Activated T-helper 1 cell treated with anti-CD3 and anti-CD28 coated beads, Interleukin-12 subunit alpha, Interleukin-12 subunit beta, Interleukin-2, Interleukin-4 antibody, amounts not matched to agents 30 ng/mL and 10 ng/mL and 1 ng/mL, durations not matched to agents 14 hours and 24 hours and 36 hours (primary cell): ENCODE data around the gene CD59. TPM values are rescaled to one million over a fixed set of nuclear protein-coding genes. Genes with fewer than 3 reads are reported as not detected.

ENCODE experiments used
- DNase-seq: peaks from one replicate; pipeline ENCODE4 v3.0.0; 2021; ENCODE audit warnings: low spot score
- H3K27ac Mint-ChIP-seq: one replicate; pipeline ENCODE4 v1.8.0; 2021; ENCODE audit warnings: mild to moderate bottlenecking, mixed read lengths
- H3K27me3 Mint-ChIP-seq: one replicate; pipeline ENCODE4 v1.8.0; 2022; ENCODE audit warnings: mild to moderate bottlenecking, moderate library complexity, mixed read lengths; ENCODE audit not compliant: insufficient read depth
- H3K36me3 Mint-ChIP-seq: one replicate; pipeline ENCODE4 v1.8.0; 2021; ENCODE audit warnings: low read depth, mixed read lengths
- H3K4me1 Mint-ChIP-seq: one replicate; pipeline ENCODE4 v1.8.0; 2021; ENCODE audit warnings: low read depth, mixed read lengths
- H3K4me3 Mint-ChIP-seq: one replicate; pipeline ENCODE4 v1.8.0; 2021; ENCODE audit warnings: mild to moderate bottlenecking, moderate library complexity, mixed read lengths
- H3K9me3 Mint-ChIP-seq: one replicate; pipeline ENCODE4 v1.8.0; 2021; ENCODE audit warnings: mixed read lengths
- intact Hi-C: fragments of 100-400 bp; cut with micrococcal nuclease; formaldehyde crosslinking; loops from one replicate; pipeline ENCODE4 v1.15.1; 2024
- total RNA-seq: library from RNA; stranded (reverse); gene quantifications from 2 replicates; pipeline ENCODE4 v1.2.3, GENCODE V29; 2022

CD59 gene
- total RNA-seq, 1 donor from 2014 or later = 143 TPM

GRCh38 chr11:33772300-33772699, 36.1 kb upstream of the CD59 start:
- peak overlapping the region; percentile 94 for H3K4me3 Mint-ChIP-seq
- no peaks in the 10 kb centered on the region for H3K9me3 Mint-ChIP-seq
- no peak for DNase-seq
- intact Hi-C loops = loop anchor here (5.0 kb wide), 3 partner anchors 50 to 515 kb away; partner anchors contain the start of gene HIPK3
- H3K27me3 Mint-ChIP-seq = peaks cover 17% of the 10 kb centered on the region
- H3K27ac Mint-ChIP-seq = no peak overlapping the region
- H3K4me1 Mint-ChIP-seq = peaks cover 37% of the 10 kb centered on the region
- H3K36me3 Mint-ChIP-seq = peaks cover 16% of the 10 kb centered on the region

GRCh38 chr11:33770236-33770635, 34.0 kb upstream of the CD59 start:
- no peak overlapping the region for H3K27ac Mint-ChIP-seq

GRCh38 chr11:33769542-33769941, 33.3 kb upstream of the CD59 start:
- no peak overlapping the region for H3K27ac Mint-ChIP-seq
- intact Hi-C loops = no loop called here
- H3K36me3 Mint-ChIP-seq = peaks cover 27% of the 10 kb centered on the region
- no peaks in the 10 kb centered on the region for H3K27me3 Mint-ChIP-seq
- H3K9me3 Mint-ChIP-seq = no peaks in the 10 kb centered on the region
- no peak overlapping the region for H3K4me3 Mint-ChIP-seq
- no peak for DNase-seq
- H3K4me1 Mint-ChIP-seq = peaks cover 22% of the 10 kb centered on the region

More at GRCh38 chr11:33770236-33770635, 34.0 kb upstream of the CD59 start:
- Mint-ChIP-seq H3K9me3 (no peaks in the 10 kb centered on the region), H3K4me1 (peaks cover 29% of the 10 kb centered on the region), H3K4me3 (no peak overlapping the region), H3K36me3 (peaks cover 24% of the 10 kb centered on the region), H3K27me3 (peaks cover 6% of the 10 kb centered on the region)
- intact Hi-C loops = loop anchor here (5.0 kb wide), 3 partner anchors 48 to 513 kb away; partner anchors contain the start of gene HIPK3
- DNase-seq = no peak

- H3K9me3 Mint-ChIP-seq = no peaks in the 10 kb centered on the region
- H3K36me3 Mint-ChIP-seq = peaks cover 39% of the 10 kb centered on the region
- intact Hi-C loops = no loop called here
- H3K27me3 Mint-ChIP-seq = no peaks in the 10 kb centered on the region
- no peak overlapping the region for H3K4me3 Mint-ChIP-seq
- H3K4me1 Mint-ChIP-seq = peaks cover 11% of the 10 kb centered on the region
- no peak overlapping the region for H3K27ac Mint-ChIP-seq
- DNase-seq = no peak
These were observed 31.4 kb upstream of the CD59 start for GRCh38 chr11:33767624-33768023.

GRCh38 chr11:33766085-33766484, 29.9 kb upstream of the CD59 start:
- Mint-ChIP-seq H3K9me3 (no peaks in the 10 kb centered on the region), H3K4me3 (no peak overlapping the region), H3K4me1 (no peaks in the 10 kb centered on the region), H3K36me3 (peaks cover 43% of the 10 kb centered on the region), H3K27me3 (no peaks in the 10 kb centered on the region), H3K27ac (no peak overlapping the region)
- intact Hi-C loops = no loop called here
- no peak for DNase-seq

- DNase-seq = no peak
- intact Hi-C loops = no loop called here
- Mint-ChIP-seq H3K4me3 (no peak overlapping the region), H3K36me3 (peaks cover 53% of the 10 kb centered on the region), H3K4me1 (no peaks in the 10 kb centered on the region), H3K27ac (no peak overlapping the region), H3K27me3 (no peaks in the 10 kb centered on the region), H3K9me3 (no peaks in the 10 kb centered on the region)
These were observed 25.2 kb upstream of the CD59 start for GRCh38 chr11:33761471-33761870.

GRCh38 chr11:33753304-33753967, 17.2 kb upstream of the CD59 start:
- Mint-ChIP-seq H3K9me3 (no peaks in the 10 kb centered on the region), H3K27ac (peak overlapping the region; percentile 6), H3K4me3 (no peak overlapping the region), H3K27me3 (no peaks in the 10 kb centered on the region), H3K36me3 (peaks cover 27% of the 10 kb centered on the region), H3K4me1 (peaks cover 10% of the 10 kb centered on the region)
- DNase-seq = no peak
- intact Hi-C loops = no loop called here

- peaks cover 34% of the 10 kb centered on the region for H3K36me3 Mint-ChIP-seq
- H3K9me3 Mint-ChIP-seq = no peaks in the 10 kb centered on the region
- DNase-seq = no peak
- no peaks in the 10 kb centered on the region for H3K27me3 Mint-ChIP-seq
- H3K4me3 Mint-ChIP-seq = no peak overlapping the region
- H3K4me1 Mint-ChIP-seq = peaks cover 10% of the 10 kb centered on the region
- no peak overlapping the region for H3K27ac Mint-ChIP-seq
- intact Hi-C loops = no loop called here
These were observed 15.7 kb upstream of the CD59 start for GRCh38 chr11:33751878-33752277.

- DNase-seq = no peak
- no peak overlapping the region for H3K27ac Mint-ChIP-seq
- H3K4me3 Mint-ChIP-seq = no peak overlapping the region
- no peaks in the 10 kb centered on the region for H3K9me3 Mint-ChIP-seq
- H3K36me3 Mint-ChIP-seq = peaks cover 32% of the 10 kb centered on the region
- intact Hi-C loops = no loop called here
- H3K27me3 Mint-ChIP-seq = no peaks in the 10 kb centered on the region
- peaks cover under 1% of the 10 kb centered on the region for H3K4me1 Mint-ChIP-seq
These were observed 11.8 kb upstream of the CD59 start for GRCh38 chr11:33747979-33748378.

GRCh38 chr11:33743291-33743690, 7.1 kb upstream of the CD59 start:
- no peaks in the 10 kb centered on the region for H3K4me1 Mint-ChIP-seq
- no peak overlapping the region for H3K4me3 Mint-ChIP-seq
- peaks cover 28% of the 10 kb centered on the region for H3K36me3 Mint-ChIP-seq
- H3K27me3 Mint-ChIP-seq = no peaks in the 10 kb centered on the region
- H3K9me3 Mint-ChIP-seq = no peaks in the 10 kb centered on the region
- no peak for DNase-seq
- intact Hi-C loops = no loop called here
- H3K27ac Mint-ChIP-seq = no peak overlapping the region

- Mint-ChIP-seq H3K36me3 (peaks cover 21% of the 10 kb centered on the region), H3K9me3 (no peaks in the 10 kb centered on the region), H3K4me1 (no peaks in the 10 kb centered on the region), H3K27ac (no peak overlapping the region), H3K27me3 (no peaks in the 10 kb centered on the region), H3K4me3 (no peak overlapping the region)
- intact Hi-C loops = loop anchor here (1.0 kb wide), 3 partner anchors 26 to 380 kb away; no protein-coding TSS in a partner anchor
- no peak for DNase-seq
These were observed 6.1 kb upstream of the CD59 start for GRCh38 chr11:33742249-33742851.

- no peak overlapping the region for H3K4me3 Mint-ChIP-seq
- DNase-seq = no peak
- H3K27me3 Mint-ChIP-seq = peaks cover 3% of the 10 kb centered on the region
- H3K36me3 Mint-ChIP-seq = peaks cover 18% of the 10 kb centered on the region
- H3K27ac Mint-ChIP-seq = no peak overlapping the region
- no peaks in the 10 kb centered on the region for H3K4me1 Mint-ChIP-seq
- no peaks in the 10 kb centered on the region for H3K9me3 Mint-ChIP-seq
- intact Hi-C loops = loop anchor here (1.0 kb wide), 3 partner anchors 26 to 380 kb away; no protein-coding TSS in a partner anchor
These were observed 5.6 kb upstream of the CD59 start for GRCh38 chr11:33741806-33742205.

GRCh38 chr11:33737362-33737821, 1.2 kb upstream of the CD59 start:
- no peak for DNase-seq
- H3K27me3 Mint-ChIP-seq = peaks cover 3% of the 10 kb centered on the region
- no peak overlapping the region for H3K27ac Mint-ChIP-seq
- H3K4me1 Mint-ChIP-seq = peaks cover 26% of the 10 kb centered on the region
- peaks cover 22% of the 10 kb centered on the region for H3K36me3 Mint-ChIP-seq
- H3K4me3 Mint-ChIP-seq = no peak overlapping the region
- intact Hi-C loops = loop anchor here (10.0 kb wide), 2 partner anchors 573 to 697 kb away; partner anchors contain the start of genes CAT and CSTF3
- no peaks in the 10 kb centered on the region for H3K9me3 Mint-ChIP-seq
